ENCODE results near the gene GNAI1.
"Not testable (repeated sequence)": the region's sequence is repeated elsewhere in the genome, so short reads cannot be mapped to it uniquely, and the experiment has no call there.

Gene GNAI1

GRCh38 chr7:80155374-80155773 is 20.7 kb downstream of the GNAI1 start:
- no peak for TF ChIP-seq CTCF (IDR thresholded peaks at IDR 0.05; ENCODE audit: control insufficient read depth, extremely low read depth, insufficient read depth)
- no peak overlapping the region for H3K4me3 ChIP-seq (ENCODE audit: low read depth, low read length)
- DNase-seq (ENCODE audit: low read depth) = no peak

GRCh38 chr7:80157770-80158169 is 23.1 kb downstream of the GNAI1 start:
- H3K4me3 ChIP-seq (ENCODE audit: low read depth, low read length); DNase-seq (ENCODE audit: low read depth): not testable (repeated sequence)

GRCh38 chr7:80159802-80160201 is 25.2 kb downstream of the GNAI1 start:
- no peak overlapping the region for H3K4me3 ChIP-seq (ENCODE audit: low read depth, low read length)
- DNase-seq (ENCODE audit: low read depth) = no peak
- TF ChIP-seq CTCF (IDR thresholded peaks at IDR 0.05; ENCODE audit: control insufficient read depth, extremely low read depth, insufficient read depth) = no peak

- no peak for DNase-seq (ENCODE audit: low read depth)
- no peak for TF ChIP-seq CTCF (IDR thresholded peaks at IDR 0.05; ENCODE audit: control insufficient read depth, extremely low read depth, insufficient read depth)
- no peak overlapping the region for H3K4me3 ChIP-seq (ENCODE audit: low read depth, low read length)
These were observed 26.8 kb downstream of the GNAI1 start for GRCh38 chr7:80161466-80161865.

- TF ChIP-seq CTCF (IDR thresholded peaks at IDR 0.05; ENCODE audit: control insufficient read depth, extremely low read depth, insufficient read depth) = no peak
- DNase-seq (ENCODE audit: low read depth) = no peak
- no peak overlapping the region for H3K4me3 ChIP-seq (ENCODE audit: low read depth, low read length)
These were observed 30.5 kb downstream of the GNAI1 start for GRCh38 chr7:80165177-80165576.

GRCh38 chr7:80170445-80170844 is 35.8 kb downstream of the GNAI1 start:
- TF ChIP-seq CTCF (IDR thresholded peaks at IDR 0.05; ENCODE audit: control insufficient read depth, extremely low read depth, insufficient read depth) = no peak
- no peak for DNase-seq (ENCODE audit: low read depth)

GRCh38 chr7:80172387-80172786 is 37.8 kb downstream of the GNAI1 start:
- no peak overlapping the region for H3K4me3 ChIP-seq (ENCODE audit: low read depth, low read length)
- no peak for TF ChIP-seq CTCF (IDR thresholded peaks at IDR 0.05; ENCODE audit: control insufficient read depth, extremely low read depth, insufficient read depth)
- no peak for DNase-seq (ENCODE audit: low read depth)

More at GRCh38 chr7:80170445-80170844, 35.8 kb downstream of the GNAI1 start:
- no peak overlapping the region for H3K4me3 ChIP-seq (ENCODE audit: low read depth, low read length)

All from LNCaP clone FGC (cell line).